HG03575 (cell line): Measurements from ENCODE around the gene PDE8A.
"Not testable (repeated sequence)": the region's sequence is repeated elsewhere in the genome, so short reads cannot be mapped to it uniquely, and the experiment has no call there.

Experiments
- ATAC-seq: cut with Tn5 transposase; IDR thresholded peaks from one replicate; pipeline ENCODE4 v1.9.1; 2021; ENCODE audit not compliant: unreplicated experiment, insufficient number of reproducible peaks, low FRiP score; ENCODE audit errors: extremely low read depth

PDE8A gene

GRCh38 chr15:84983294-84983693, 1.6 kb downstream of the PDE8A start:
- no peak for ATAC-seq

GRCh38 chr15:84983711-84984110, 2.1 kb downstream of the PDE8A start:
- ATAC-seq, result no peak

- no peak for ATAC-seq
Observed at GRCh38 chr15:84985158-84985557, 3.5 kb downstream of the PDE8A start.

GRCh38 chr15:84987351-84987750, 5.7 kb downstream of the PDE8A start:
- ATAC-seq, result not testable (repeated sequence)

- ATAC-seq, result no peak
Observed at GRCh38 chr15:84987949-84988624, 6.4 kb downstream of the PDE8A start.

- ATAC-seq, result no peak
Observed at GRCh38 chr15:84988909-84989644, 7.4 kb downstream of the PDE8A start.

- no peak for ATAC-seq
Observed at GRCh38 chr15:84990507-84990906, 8.9 kb downstream of the PDE8A start.

GRCh38 chr15:84991014-84991712, 9.5 kb downstream of the PDE8A start:
- no peak for ATAC-seq

GRCh38 chr15:84992157-84992944, 10.7 kb downstream of the PDE8A start:
- ATAC-seq, result no peak

- ATAC-seq, result no peak
Observed at GRCh38 chr15:84996055-84996454, 14.4 kb downstream of the PDE8A start.

GRCh38 chr15:84996714-84997113, 15.1 kb downstream of the PDE8A start:
- not testable (repeated sequence) for ATAC-seq

- not testable (repeated sequence) for ATAC-seq
Observed at GRCh38 chr15:84997214-84997613, 15.6 kb downstream of the PDE8A start.

- ATAC-seq, result no peak
Observed at GRCh38 chr15:85000189-85000864, 18.7 kb downstream of the PDE8A start.

- ATAC-seq, result no peak
Observed at GRCh38 chr15:85000937-85001336, 19.3 kb downstream of the PDE8A start.

- no peak for ATAC-seq
Observed at GRCh38 chr15:85002517-85002916, 20.9 kb downstream of the PDE8A start.

- no peak for ATAC-seq
Observed at GRCh38 chr15:85003593-85004312, 22.1 kb downstream of the PDE8A start.

GRCh38 chr15:85004550-85004949, 22.9 kb downstream of the PDE8A start:
- ATAC-seq, result no peak

- ATAC-seq, result no peak
Observed at GRCh38 chr15:85005319-85005718, 23.7 kb downstream of the PDE8A start.
